ENCODE results near the gene DNAJC16. TPM values are rescaled to one million over a fixed set of nuclear protein-coding genes. Genes with fewer than 3 reads are reported as not detected.

Gene DNAJC16
- total RNA-seq, 1 donor from 2014 or later: 19.8 TPM

- Mint-ChIP-seq H3K27me3 (ENCODE audit: insufficient read depth) (no peaks in the 10 kb centered on the region), H3K4me1 (ENCODE audit: low read depth) (peaks cover 62% of the 10 kb centered on the region), H3K9me3 (no peaks in the 10 kb centered on the region), H3K4me3 (no peak overlapping the region), H3K36me3 (ENCODE audit: low read depth) (peaks cover 24% of the 10 kb centered on the region), H3K27ac (no peak overlapping the region)
- intact Hi-C loops (cut with micrococcal nuclease): no loop called here
- no peak for DNase-seq (ENCODE audit: low spot score)
These were observed 98.6 kb downstream of the DNAJC16 start for GRCh38 chr1:15625056-15625917.

Other genes with a start within 250 kb of the DNAJC16 start
- 100 and 101 TPM in 2 replicates for gene EFHD2, start 117.0 kb upstream of the DNAJC16 start, total RNA-seq
- 0.29 and 0.57 TPM in 2 replicates for gene CTRC, start 88.4 kb upstream of the DNAJC16 start, total RNA-seq
- not detected in 2 replicates for gene CELA2A, start 70.1 kb upstream of the DNAJC16 start, total RNA-seq
- gene CELA2B, start 50.7 kb upstream of the DNAJC16 start, total RNA-seq: not detected in 2 replicates
- gene CASP9, start 2.6 kb upstream of the DNAJC16 start, total RNA-seq: 19.5 and 21.0 TPM in 2 replicates
- gene AGMAT, start 58.2 kb downstream of the DNAJC16 start, total RNA-seq: 34.4 and 34.5 TPM in 2 replicates
- 49.9 and 51.4 TPM in 2 replicates for gene DDI2, start 90.6 kb downstream of the DNAJC16 start, total RNA-seq
- gene PLEKHM2, start 157.5 kb downstream of the DNAJC16 start, total RNA-seq: 65.5 and 66.2 TPM in 2 replicates
- gene SLC25A34, start 209.4 kb downstream of the DNAJC16 start, total RNA-seq: 1.1 and 1.8 TPM in 2 replicates
- gene TMEM82, start 215.7 kb downstream of the DNAJC16 start, total RNA-seq: not detected in 2 replicates
- gene FBLIM1, start 231.9 kb downstream of the DNAJC16 start, total RNA-seq: not detected in 2 replicates

Measured in activated T-helper 1 cell treated with anti-CD3 and anti-CD28 coated beads, Interleukin-12 subunit alpha, Interleukin-12 subunit beta, Interleukin-2, Interleukin-4 antibody, amounts not matched to agents 30 ng/mL and 10 ng/mL and 1 ng/mL, durations not matched to agents 14 hours and 24 hours and 36 hours (primary cell).